Subcutaneous adipose tissue (tissue), 4 donors: ENCODE data around the gene PRICKLE3. TPM values are rescaled to one million over a fixed set of nuclear protein-coding genes. Genes with fewer than 3 reads are reported as not detected.

ENCODE experiments used
- total RNA-seq, 4 donors: library from RNA; depleted of rRNA; stranded (reverse); fragments of >200 nt; gene quantifications; one replicate each; pipeline ENCODE4 v1.1.0, GENCODE V29; 2016
- TF ChIP-seq, protein P1 (sequence below): fragments of 450-650 bp; IDR thresholded peaks from one replicate; pipeline ENCODE4 v1.5.1; 2016; ENCODE audit warnings: low read depth, mild to moderate bottlenecking, control low read depth, antibody characterized with exemption, moderate library complexity

The PRICKLE3 gene
- total RNA-seq, 4 donors from 2014 or later = 10.7 to 19.4 (median 13.8) TPM

DNA sequence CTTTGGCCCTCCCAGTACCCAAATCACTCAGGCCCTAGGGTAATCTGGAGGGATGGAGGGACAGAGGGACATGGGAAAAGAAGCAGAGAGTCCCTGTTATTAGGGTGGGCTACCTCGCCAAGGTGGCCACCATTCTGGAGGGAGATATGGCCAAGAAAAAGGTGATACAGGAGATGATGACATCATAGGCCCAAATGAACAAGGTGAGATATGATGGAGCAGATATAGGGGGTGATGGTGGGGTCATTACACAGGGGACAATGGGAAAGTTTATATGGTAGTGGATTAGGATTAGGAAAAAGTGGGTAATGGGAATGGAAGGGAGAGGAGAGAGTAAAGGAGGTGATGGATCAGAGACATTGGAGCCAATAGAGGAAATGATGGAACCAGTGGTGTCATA is 26.7 kb upstream of the PRICKLE3 start:
- TF ChIP-seq, protein P1, sequence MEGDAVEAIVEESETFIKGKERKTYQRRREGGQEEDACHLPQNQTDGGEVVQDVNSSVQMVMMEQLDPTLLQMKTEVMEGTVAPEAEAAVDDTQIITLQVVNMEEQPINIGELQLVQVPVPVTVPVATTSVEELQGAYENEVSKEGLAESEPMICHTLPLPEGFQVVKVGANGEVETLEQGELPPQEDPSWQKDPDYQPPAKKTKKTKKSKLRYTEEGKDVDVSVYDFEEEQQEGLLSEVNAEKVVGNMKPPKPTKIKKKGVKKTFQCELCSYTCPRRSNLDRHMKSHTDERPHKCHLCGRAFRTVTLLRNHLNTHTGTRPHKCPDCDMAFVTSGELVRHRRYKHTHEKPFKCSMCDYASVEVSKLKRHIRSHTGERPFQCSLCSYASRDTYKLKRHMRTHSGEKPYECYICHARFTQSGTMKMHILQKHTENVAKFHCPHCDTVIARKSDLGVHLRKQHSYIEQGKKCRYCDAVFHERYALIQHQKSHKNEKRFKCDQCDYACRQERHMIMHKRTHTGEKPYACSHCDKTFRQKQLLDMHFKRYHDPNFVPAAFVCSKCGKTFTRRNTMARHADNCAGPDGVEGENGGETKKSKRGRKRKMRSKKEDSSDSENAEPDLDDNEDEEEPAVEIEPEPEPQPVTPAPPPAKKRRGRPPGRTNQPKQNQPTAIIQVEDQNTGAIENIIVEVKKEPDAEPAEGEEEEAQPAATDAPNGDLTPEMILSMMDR = no peak

DNA sequence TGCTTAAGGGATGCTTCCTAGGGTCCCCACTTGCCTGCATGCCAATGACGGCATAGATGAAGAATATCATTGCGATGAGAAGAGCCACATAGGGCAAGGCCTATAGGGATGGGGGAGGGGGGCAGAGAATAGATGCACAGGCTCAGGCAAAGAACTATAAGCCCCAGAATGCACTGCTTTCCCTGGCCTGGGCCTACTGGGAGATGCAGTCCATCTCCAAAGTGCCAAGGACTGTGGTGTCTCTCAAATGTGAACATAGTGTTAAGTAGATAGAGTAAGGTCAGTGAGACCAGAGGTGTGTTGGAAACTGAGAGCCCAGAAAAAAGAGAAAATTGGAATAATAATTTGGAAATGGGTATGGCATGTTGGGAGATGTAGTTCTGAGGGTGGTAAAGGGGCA is 26.0 kb upstream of the PRICKLE3 start:
- TF ChIP-seq, protein P1 = no peak

DNA sequence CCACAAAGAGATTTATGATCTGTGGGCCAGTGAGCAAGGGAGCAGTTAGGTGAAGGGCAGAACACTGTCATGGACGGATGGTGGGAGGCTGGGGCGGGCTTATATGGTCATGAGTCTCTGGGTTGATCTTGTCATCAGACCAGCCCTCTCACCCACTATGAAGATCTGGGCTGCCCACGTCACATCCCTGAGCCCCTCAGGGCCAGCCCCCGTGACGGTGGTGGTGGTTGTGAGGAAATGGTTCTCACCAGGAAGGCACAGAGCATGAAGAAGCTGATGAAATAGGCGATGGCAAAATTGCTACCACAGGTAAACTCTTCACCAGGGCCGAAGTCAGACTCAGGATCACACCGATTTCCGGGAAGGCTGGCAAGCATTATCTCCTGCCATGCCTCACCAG is 24.9 kb upstream of the PRICKLE3 start:
- TF ChIP-seq, protein P1 = no peak

DNA sequence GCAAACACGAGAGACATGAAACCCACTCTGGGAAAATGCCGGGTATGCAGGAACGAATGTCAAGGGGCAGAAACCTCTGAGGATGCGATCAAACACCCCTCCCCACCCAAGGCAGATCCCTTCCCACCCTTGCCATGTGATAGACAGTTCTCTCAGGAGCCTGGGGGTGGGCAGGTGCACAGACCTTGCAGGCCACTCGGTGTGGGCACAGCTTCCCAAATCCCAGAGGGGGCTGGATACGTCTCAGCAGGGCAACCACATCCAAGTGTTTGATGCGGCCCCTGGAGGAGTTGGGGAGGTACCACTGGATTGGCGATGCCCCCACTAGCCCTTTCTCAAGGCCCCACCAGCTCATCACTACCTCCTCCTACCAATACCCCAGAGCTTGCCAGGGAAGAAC is 24.2 kb upstream of the PRICKLE3 start:
- TF ChIP-seq, protein P1 = no peak

DNA sequence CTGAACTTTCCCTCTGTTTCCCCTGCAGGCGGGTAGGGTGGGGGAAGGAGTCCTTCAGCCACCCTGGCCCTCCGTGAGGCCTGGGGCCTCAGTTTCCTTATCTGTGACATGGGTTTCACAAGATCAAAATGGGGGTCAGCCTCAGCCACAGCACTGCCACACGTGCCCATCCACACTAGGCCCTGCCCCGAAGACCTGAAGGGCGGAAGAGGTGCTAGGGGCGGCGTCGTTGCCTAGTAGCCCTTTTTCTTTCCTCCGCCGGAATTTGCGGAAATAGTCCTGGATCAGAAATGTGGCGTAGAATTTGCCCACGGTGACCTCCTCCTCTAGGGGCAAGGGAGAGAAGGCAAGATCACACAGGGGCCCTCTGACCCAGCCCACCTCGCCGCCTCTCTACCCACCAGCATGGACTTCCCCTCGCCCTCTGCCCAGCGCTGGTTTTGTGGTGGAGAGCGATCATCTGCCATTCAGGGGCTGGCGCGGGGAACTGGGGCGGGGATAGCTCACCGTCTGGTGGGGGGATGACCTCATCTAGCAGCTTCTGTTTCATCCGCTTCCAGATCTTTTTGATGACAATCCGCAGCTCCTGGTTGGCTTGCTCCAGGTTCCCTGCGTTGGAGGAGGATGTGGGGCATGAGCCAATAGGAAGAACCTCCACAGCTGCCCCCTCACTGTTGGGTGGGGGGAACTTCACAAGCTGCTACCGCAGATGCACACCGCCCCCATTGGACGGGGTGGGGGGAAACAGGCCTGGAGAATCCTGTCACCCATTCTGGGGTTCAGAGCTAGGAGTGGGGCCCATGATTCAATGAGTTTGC is 23.5 kb upstream of the PRICKLE3 start:
- TF ChIP-seq, protein P1 = no peak

DNA sequence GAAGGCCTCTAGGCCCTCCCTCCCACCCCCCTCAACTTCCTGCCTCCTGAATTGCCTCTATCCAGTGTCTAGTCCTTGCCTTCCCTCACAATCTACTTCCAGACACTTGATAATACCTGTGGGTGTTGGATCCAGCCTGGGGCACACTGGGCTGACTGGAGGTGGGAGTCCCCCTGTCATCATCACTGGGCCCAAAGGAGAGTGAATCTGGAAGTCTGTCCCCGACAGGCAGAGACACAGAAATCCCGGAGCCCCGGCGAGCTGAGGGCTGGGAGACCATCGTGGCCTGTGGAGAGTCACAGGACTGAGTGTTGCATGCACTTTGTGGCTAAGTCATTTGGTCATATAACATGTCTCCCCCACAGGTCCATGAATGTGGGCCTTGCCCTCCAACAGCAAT is 22.2 kb upstream of the PRICKLE3 start:
- TF ChIP-seq, protein P1 = no peak

DNA sequence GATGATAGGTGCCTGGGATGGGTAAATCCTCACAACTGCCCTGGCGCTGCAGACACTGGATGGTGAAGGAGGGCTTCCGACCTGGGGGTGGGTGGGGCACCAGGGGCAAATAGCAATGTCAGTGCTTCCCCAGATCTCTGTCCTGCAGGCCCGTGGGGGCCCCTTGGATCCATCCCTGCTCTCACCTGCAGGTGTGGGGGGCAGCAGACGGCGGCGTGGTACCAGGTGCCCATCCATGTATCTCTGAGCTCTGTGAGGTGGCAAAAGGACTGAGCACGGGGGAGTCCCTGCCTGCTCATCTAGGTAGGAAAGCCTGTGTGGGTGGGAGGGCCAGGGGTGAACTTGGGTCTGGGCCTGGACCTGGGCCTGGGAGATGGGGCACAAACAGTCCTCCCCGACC is 20.4 kb upstream of the PRICKLE3 start:
- TF ChIP-seq, protein P1 = no peak
